GM12864 (cell line): ENCODE measurements around the gene SULF2.

Experiments used
- DNase-seq: peaks from one replicate; pipeline ENCODE4 v3.0.0-alpha.2; 2011; ENCODE audit warnings: low read depth
- H3K4me3 ChIP-seq: 2 replicates; pipeline ENCODE4 v1.5.1; 2011; ENCODE audit warnings: mild to moderate bottlenecking, low read depth, low read length, control low read depth
- TF ChIP-seq, protein P1 (sequence below): IDR thresholded peaks from 2 replicates; pipeline ENCODE4 v1.5.1; 2011; ENCODE audit warnings: low read depth, mild to moderate bottlenecking, moderate library complexity, low read length, control low read depth, inconsistent platforms; ENCODE audit errors: missing control alignments

Gene SULF2

DNA sequence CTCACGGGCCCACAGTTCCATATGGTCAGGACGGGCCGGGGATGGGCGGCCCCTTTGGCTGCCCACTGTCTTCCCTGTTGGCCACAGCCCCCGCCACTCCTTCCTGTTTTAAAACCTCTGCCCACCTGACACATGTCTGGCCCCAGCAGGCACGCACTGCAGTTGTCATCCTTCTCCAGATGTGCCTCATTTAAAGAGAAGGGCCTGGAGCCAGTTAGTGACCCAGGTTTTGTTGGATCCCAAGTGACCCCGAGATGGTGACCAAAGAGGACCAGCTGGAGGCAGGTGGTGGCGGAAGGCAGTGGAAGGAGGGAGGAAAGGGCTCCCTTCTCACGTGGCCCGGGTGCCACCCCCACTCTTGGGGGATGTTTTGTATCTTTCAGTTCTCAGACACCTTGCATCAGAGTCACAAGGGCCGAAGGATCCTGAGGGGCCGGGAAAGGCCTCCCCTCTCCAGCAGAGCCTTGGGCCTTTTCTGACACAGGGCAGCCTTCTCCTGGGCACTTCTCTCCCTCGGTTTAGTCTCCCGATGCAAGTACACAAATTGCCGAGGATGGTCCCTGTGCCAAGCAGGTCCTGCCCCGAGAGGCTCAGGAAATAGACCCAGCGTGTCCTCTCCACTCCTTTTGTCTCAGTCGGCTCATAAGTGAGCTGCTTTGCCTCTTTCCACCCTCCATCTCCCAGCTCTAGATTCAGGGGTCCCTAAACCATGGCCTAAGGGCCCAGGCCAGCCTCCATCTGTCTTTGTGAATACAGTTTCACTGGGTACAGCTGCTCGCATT lies 117.6 kb downstream of the SULF2 start:
- no peak for DNase-seq
- H3K4me3 ChIP-seq = no peak overlapping the region
- TF ChIP-seq, protein P1, sequence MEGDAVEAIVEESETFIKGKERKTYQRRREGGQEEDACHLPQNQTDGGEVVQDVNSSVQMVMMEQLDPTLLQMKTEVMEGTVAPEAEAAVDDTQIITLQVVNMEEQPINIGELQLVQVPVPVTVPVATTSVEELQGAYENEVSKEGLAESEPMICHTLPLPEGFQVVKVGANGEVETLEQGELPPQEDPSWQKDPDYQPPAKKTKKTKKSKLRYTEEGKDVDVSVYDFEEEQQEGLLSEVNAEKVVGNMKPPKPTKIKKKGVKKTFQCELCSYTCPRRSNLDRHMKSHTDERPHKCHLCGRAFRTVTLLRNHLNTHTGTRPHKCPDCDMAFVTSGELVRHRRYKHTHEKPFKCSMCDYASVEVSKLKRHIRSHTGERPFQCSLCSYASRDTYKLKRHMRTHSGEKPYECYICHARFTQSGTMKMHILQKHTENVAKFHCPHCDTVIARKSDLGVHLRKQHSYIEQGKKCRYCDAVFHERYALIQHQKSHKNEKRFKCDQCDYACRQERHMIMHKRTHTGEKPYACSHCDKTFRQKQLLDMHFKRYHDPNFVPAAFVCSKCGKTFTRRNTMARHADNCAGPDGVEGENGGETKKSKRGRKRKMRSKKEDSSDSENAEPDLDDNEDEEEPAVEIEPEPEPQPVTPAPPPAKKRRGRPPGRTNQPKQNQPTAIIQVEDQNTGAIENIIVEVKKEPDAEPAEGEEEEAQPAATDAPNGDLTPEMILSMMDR = no peak

DNA sequence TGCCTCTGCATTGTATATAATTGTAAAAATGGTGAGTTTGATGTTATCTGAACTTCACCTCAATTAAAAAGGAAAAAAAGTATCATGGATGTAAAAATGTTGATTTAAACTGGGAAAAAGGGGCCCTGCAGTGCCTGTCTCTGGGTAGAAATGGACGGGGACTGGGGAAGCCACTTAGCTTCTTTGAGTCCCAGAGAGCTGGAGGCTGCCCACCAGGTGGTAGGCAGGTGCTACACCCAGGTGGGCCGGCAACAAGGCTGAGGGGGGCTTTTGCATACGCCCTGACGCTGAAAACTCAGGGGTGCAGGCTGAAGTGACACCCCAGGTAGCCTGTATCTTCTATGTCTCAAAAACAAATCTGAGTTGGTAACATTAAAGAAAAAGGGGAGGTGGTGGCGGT lies 118.2 kb downstream of the SULF2 start:
- H3K4me3 ChIP-seq = no peak overlapping the region
- no peak for DNase-seq
- TF ChIP-seq, protein P1 = no peak

DNA sequence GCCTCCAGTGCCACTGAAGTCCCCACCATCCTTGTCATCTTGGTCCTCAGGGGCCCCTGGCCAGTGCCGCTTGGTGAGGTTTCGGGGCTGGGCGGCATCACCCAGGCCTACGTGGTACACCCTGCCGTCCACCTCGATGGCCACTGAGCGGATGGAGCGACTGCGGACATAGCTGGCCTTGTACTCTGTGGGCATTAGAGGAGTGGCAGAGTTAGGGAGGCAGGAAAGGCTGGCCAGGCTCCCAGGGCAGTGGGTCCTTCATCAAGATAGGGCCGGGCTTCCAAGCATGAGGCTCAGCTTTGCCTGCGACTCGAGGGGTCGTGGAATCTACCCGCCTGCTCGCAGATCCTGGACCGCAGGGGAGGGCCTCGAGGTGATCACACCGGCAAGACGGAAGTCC lies 119.0 kb downstream of the SULF2 start:
- no peak overlapping the region for H3K4me3 ChIP-seq
- no peak for DNase-seq
- TF ChIP-seq, protein P1 = no peak

DNA sequence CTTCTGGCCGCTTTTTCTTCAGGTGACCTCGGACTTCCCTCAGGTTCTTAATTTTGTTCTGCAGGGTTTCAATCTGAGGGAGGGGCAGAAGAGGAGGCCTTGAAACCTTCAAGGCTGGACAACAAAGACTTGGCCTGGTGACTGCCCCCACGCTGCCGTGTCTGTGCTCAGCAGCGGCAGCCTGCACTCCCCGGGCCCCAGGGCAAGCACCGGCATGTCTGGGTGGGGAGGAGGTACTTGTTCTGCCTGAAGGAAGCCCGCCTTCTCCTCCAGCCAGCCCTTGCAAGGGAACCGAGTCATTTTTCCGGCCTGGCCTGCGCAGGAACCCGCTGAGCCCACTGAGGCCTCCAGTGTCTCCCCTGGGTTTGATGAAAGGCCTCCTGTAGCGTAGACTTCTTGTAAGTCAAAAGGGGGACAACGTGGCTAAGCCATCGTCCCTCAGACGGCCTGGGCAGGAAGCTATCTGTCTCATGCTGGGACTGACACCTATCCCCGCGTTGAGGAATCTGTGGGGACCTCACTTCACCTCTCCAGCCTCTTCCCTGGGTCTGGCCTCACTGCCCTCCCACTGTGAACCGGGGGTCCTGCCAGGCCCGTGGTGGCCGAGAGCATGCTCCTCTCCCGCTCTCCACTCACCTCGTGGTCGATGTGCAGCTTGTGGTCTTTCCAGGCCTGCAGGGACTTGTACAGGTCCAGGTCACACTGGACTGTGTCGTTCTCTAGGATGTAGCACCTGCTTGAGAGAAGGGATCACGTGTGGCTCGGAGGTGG lies 119.9 kb downstream of the SULF2 start:
- H3K4me3 ChIP-seq = no peak overlapping the region
- TF ChIP-seq, protein P1 = no peak
- DNase-seq = no peak

DNA sequence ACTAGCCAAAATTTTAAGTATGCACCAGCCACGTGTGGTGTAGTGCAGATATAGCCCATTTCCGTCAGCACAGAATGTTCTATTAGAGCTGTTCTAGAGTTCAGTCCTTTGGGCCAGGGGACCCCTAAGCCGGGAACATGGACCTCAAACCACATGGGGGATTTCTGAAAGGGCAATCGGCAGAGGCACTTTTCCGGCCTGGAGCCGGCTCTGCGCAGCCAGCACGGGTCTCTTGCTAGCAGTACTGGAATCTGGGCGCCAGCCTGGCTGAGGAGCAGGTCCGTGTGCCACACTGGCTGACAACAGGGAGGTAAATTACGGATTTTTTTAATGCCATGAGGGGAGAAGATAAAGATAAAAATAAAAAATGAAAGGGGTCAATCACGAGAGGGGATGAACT lies 120.5 kb downstream of the SULF2 start:
- no peak overlapping the region for H3K4me3 ChIP-seq
- no peak for DNase-seq
- TF ChIP-seq, protein P1 = no peak

DNA sequence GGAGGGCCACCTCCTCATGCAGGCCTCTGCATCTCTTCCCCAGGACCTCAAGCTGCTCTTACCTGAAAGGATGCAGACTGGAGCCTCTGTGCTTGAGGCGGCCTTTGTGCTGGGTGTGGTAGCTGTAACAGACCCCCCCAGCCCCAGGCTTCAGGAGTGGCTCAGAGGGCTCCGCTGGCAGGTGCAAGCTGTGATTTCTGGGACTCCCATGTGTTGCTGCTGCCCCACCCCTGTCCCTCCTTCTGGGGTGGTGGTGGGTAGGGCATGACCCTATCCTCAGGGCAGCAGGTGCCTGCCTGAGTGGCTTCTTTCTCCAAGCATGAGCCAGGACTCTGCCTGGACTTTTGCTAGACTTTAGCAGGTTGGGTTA lies 121.2 kb downstream of the SULF2 start:
- TF ChIP-seq, protein P1 = no peak
- H3K4me3 ChIP-seq = no peak overlapping the region
- DNase-seq = no peak
